OCI-LY3 (cell line): ENCODE data around the gene HECW1.
A peak's percentile ranks its signal among the peaks of the same experiment; 100 is the strongest.

Experiments
- H2AFZ ChIP-seq: fragments of 200-600, 300-600 bp; shearing (Covaris generic); 2 replicates; pipeline ENCODE4 v1.6.0; 2014; ENCODE audit warnings: antibody characterized with exemption, low read depth, low read length
- H3K27ac ChIP-seq: fragments of 200-600, 300-600 bp; sonication (generic); 2 replicates; pipeline ENCODE4 v1.5.1; 2014; ENCODE audit warnings: mild to moderate bottlenecking, low read length, moderate library complexity, mixed read lengths
- H3K27me3 ChIP-seq: fragments of 200-600, 300-600 bp; sonication (generic); 2 replicates; pipeline ENCODE4 v1.6.1; 2014; ENCODE audit warnings: low read depth, low read length, mixed read lengths
- H3K36me3 ChIP-seq: fragments of 200-600, 300-600 bp; sonication (generic); replicated peaks from 2 replicates; pipeline ENCODE3; 2014; ENCODE audit warnings: low read depth, low read length, mixed read lengths
- H3K4me1 ChIP-seq: fragments of 300-600, 200-600 bp; sonication (generic); 2 replicates; pipeline ENCODE4 v1.6.1; 2014; ENCODE audit warnings: low read length, mixed read lengths
- H3K4me2 ChIP-seq: fragments of 200-600, 300-600 bp; sonication (generic); 2 replicates; pipeline ENCODE4 v1.6.1; 2014; ENCODE audit warnings: low read length, mixed read lengths
- H3K4me3 ChIP-seq: fragments of 300-600, 200-600 bp; sonication (generic); 2 replicates; pipeline ENCODE4 v1.5.1; 2014; ENCODE audit warnings: antibody characterized with exemption, mild to moderate bottlenecking, low read length, moderate library complexity
- H3K79me2 ChIP-seq: fragments of 300-600, 200-600 bp; shearing (Covaris generic); 2 replicates; pipeline ENCODE4 v1.6.1; 2014; ENCODE audit warnings: mild to moderate bottlenecking, low read length, mixed read lengths
- H3K9ac ChIP-seq: fragments of 300-600, 200-600 bp; shearing (Covaris generic); 2 replicates; pipeline ENCODE4 v1.6.0; 2014; ENCODE audit warnings: mild to moderate bottlenecking, low read length, moderate library complexity
- H3K9me3 ChIP-seq: fragments of 200-600, 300-600 bp; shearing (Covaris generic); 2 replicates; pipeline ENCODE4 v1.6.1; 2014; ENCODE audit warnings: low read length, mixed read lengths; ENCODE audit not compliant: insufficient read depth
- H4K20me1 ChIP-seq: fragments of 200-600, 300-600 bp; sonication (generic); 2 replicates; pipeline ENCODE4 v1.6.1; 2016; ENCODE audit warnings: low read length, mixed read lengths; ENCODE audit not compliant: insufficient read depth
- EZH2phosphoT487 ChIP-seq: fragments of 200-600 bp; shearing (Covaris generic); IDR thresholded peaks from 2 replicates; pipeline ENCODE4 v1.6.1; 2018; ENCODE audit warnings: antibody characterized with exemption, mixed run types, low read depth
- TF ChIP-seq, protein P1 (sequence below): fragments of 200-600, 300-600 bp; sonication (generic); IDR thresholded peaks from 2 replicates; pipeline ENCODE4 v1.5.1; 2014; ENCODE audit warnings: antibody characterized with exemption, low read length, low read depth

HECW1 gene

DNA sequence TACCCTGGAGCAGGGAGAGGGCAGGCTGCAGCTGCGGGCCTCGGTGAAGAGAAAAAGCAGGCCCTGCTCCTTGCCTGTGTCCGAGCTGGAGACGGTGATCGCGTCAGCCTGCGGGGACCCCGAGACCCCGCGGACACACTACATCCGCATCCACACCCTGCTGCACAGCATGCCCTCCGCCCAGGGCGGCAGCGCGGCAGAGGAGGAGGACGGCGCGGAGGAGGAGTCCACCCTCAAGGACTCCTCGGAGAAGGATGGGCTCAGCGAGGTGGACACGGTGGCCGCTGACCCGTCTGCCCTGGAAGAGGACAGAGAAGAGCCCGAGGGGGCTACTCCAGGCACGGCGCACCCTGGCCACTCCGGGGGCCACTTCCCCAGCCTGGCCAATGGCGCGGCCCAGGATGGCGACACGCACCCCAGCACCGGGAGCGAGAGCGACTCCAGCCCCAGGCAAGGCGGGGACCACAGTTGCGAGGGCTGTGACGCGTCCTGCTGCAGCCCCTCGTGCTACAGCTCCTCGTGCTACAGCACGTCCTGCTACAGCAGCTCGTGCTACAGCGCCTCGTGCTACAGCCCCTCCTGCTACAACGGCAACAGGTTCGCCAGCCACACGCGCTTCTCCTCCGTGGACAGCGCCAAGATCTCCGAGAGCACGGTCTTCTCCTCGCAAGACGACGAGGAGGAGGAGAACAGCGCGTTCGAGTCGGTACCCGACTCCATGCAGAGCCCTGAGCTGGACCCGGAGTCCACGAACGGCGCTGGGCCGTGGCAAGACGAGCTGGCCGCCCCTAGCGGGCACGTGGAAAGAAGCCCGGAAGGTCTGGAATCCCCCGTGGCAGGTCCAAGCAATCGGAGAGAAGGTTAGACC is 332.5 kb downstream of the HECW1 start:
- Histone ChIP-seq H3K79me2 (no peaks in the 10 kb centered on the region), H3K4me3 (no peak overlapping the region), H3K36me3 (no peaks in the 10 kb centered on the region), H3K27ac (no peak overlapping the region), H2AFZ (no peak overlapping the region), H3K9ac (no peak overlapping the region), H3K4me2 (no peak overlapping the region), H3K4me1 (peaks cover 21% of the 10 kb centered on the region), H4K20me1 (no peaks in the 10 kb centered on the region), H3K27me3 (no peaks in the 10 kb centered on the region), H3K9me3 (no peaks in the 10 kb centered on the region)
- TF ChIP-seq, protein P1, sequence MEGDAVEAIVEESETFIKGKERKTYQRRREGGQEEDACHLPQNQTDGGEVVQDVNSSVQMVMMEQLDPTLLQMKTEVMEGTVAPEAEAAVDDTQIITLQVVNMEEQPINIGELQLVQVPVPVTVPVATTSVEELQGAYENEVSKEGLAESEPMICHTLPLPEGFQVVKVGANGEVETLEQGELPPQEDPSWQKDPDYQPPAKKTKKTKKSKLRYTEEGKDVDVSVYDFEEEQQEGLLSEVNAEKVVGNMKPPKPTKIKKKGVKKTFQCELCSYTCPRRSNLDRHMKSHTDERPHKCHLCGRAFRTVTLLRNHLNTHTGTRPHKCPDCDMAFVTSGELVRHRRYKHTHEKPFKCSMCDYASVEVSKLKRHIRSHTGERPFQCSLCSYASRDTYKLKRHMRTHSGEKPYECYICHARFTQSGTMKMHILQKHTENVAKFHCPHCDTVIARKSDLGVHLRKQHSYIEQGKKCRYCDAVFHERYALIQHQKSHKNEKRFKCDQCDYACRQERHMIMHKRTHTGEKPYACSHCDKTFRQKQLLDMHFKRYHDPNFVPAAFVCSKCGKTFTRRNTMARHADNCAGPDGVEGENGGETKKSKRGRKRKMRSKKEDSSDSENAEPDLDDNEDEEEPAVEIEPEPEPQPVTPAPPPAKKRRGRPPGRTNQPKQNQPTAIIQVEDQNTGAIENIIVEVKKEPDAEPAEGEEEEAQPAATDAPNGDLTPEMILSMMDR = no peak
- no peak for TF ChIP-seq EZH2phosphoT487

DNA sequence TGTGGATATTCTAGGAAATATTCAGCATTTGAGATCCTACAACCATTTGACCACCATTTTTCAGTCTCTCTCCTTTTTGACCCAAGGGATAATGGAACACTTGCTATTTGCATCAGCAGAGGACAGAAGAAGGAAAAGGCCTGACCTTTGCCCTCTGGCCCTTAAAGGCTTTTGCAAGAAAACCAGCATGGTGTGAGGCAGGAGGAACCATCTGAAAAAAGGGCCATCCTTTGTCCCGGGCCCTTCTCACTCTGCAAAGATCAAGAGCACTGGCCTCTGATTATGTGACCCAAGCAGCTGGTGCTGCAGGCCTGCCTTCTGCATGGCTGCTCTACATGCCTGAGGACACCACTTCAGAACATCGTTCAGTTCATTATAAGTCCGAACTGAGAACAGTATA is 337.1 kb downstream of the HECW1 start:
- Histone ChIP-seq H4K20me1 (no peaks in the 10 kb centered on the region), H3K4me1 (peaks cover 61% of the 10 kb centered on the region), H3K4me2 (no peak overlapping the region), H2AFZ (peak overlapping the region; percentile 77; the same call in 1 of the 2 replicates), H3K36me3 (peaks cover 9% of the 10 kb centered on the region), H3K9me3 (peaks cover 5% of the 10 kb centered on the region; the same call in 1 of the 2 replicates), H3K4me3 (no peak overlapping the region), H3K79me2 (no peaks in the 10 kb centered on the region), H3K9ac (peak overlapping the region; percentile 4; the same call in 1 of the 2 replicates), H3K27ac (peak overlapping the region; percentile 96), H3K27me3 (no peaks in the 10 kb centered on the region)
- TF ChIP-seq EZH2phosphoT487 = no peak
- TF ChIP-seq, protein P1 = no peak

DNA sequence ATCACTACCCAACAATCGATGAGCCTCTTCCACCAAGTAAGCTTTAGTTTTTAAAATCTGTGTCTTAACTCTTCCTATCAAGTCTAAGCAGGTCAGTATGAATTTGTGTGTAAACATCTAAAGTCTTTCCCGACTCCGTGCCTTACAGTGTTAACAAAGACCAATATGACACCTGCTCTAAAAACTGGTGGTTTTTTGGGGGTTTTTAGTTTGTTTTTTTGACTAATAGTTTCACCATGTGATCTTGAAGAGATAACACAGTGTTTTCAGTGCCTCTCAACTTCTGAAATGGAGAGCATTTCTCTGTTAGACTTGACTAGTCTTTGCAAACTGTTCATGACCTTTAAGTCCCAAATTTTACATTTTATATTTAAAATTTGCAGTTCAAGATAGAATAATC is 338.4 kb downstream of the HECW1 start:
- Histone ChIP-seq H3K36me3 (peaks cover 9% of the 10 kb centered on the region), H4K20me1 (no peaks in the 10 kb centered on the region), H3K79me2 (no peaks in the 10 kb centered on the region), H2AFZ (peak overlapping the region; percentile 77), H3K4me2 (peak overlapping the region; percentile 74), H3K27ac (peak overlapping the region; percentile 96), H3K27me3 (no peaks in the 10 kb centered on the region), H3K9me3 (peaks cover 5% of the 10 kb centered on the region; the same call in 1 of the 2 replicates), H3K4me3 (peak overlapping the region; percentile 54), H3K4me1 (peaks cover 70% of the 10 kb centered on the region), H3K9ac (peak overlapping the region; percentile 67)
- TF ChIP-seq, protein P1 = no peak
- no peak for TF ChIP-seq EZH2phosphoT487

DNA sequence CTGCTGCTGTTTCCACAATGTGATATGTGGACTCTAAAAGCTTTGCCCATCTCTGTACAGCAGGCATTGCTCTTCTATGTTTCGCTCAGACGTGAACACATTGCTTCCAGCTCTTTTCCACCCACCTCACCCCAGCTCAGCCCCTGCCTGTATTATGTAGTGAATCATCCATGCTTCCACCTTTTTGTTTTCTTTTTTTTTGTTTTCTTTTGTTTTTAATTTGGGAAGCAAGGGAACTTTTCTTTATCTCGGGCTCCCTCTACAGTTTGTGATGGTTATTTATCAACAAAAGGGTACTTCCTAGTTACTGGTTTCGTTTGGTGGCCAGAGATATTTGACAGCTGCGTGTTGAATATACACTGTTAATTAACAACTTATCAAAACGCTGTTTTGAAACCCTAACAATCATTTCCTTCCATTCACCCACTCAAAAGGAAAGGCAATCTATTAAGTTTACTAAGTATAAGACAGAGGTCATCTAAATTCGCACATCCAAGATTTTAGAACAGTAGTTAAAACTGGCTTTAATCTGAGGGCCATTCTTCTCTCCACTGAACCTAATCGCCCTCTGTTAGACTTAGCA is 342.6 kb downstream of the HECW1 start:
- no peak for TF ChIP-seq EZH2phosphoT487
- TF ChIP-seq, protein P1 = peak; percentile 79
- Histone ChIP-seq H3K9ac (peak overlapping the region; percentile 10), H3K4me2 (peak overlapping the region; percentile 49), H3K79me2 (no peaks in the 10 kb centered on the region), H4K20me1 (no peaks in the 10 kb centered on the region), H3K27me3 (no peaks in the 10 kb centered on the region), H3K4me3 (peak overlapping the region; percentile 54), H3K4me1 (peaks cover 54% of the 10 kb centered on the region), H3K36me3 (peaks cover 9% of the 10 kb centered on the region), H3K27ac (peak overlapping the region; percentile 48), H2AFZ (peak overlapping the region; percentile 93), H3K9me3 (peaks cover 5% of the 10 kb centered on the region; the same call in 1 of the 2 replicates)
